ENCODE data around the gene ST6GALNAC5. TPM values are rescaled to one million over a fixed set of nuclear protein-coding genes. Genes with fewer than 3 reads are reported as not detected.
"Not testable (repeated sequence)": the region's sequence is repeated elsewhere in the genome, so short reads cannot be mapped to it uniquely, and the experiment has no call there.

ST6GALNAC5 gene
- total RNA-seq, result 0.96 TPM

DNA sequence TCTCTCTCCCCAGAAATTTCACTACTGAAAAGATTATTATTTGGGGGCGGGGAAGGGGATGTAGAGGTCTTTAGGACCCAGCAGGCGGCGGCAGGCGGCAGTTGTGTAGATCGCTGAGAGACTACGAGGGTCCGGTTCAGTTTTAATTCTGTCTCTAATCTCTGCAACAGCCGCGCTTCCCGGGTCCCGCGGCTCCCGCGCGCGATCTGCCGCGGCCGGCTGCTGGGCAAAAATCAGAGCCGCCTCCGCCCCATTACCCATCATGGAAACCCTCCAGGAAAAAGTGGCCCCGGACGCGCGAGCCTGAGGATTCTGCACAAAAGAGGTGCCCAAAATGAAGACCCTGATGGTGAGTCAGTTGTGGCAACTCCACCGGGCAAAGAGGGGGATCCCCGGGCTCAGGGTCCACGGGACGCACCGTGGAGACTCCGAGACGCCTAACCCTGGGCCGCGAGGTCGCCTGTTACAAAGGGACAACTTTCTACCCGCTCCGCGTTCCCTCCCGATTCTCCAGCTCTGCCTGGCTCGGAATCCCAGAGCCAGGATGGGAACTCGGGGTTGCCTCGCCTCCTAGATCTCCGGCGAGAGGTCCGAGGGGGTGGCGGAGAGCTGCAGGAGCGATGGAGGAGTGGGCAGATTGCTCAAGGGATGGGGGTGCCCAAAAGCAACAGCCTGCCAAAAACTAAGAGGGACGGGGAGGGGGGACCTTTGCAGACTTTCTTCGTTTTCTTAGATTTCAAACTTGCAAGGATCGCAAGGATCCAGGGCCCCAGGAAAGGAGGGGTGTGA is at the start of gene ST6GALNAC5:
TSS of gene ST6GALNAC5 (plus strand) at position 139 of the 789 bp plus-strand sequence.
- ATAC-seq, result no peak

DNA sequence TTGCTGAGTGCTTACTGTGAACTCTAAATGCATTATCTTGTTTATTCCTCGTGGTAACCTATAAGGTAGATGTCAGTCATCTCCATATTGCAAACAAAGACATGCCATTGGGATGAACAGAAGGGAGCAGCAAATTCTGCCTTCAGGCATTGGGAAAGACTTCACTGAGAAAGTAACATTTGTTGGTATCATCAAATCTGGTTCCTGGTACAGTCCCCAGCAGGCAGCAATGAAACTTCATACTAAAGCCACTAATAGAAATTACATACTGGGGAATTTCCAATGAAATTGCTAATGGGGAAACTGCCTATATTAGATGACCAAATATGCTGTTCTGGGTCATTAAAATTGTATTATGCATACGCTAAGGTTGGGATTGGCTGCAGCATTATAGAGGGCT is 47.3 kb upstream of the ST6GALNAC5 start:
- no peak for ATAC-seq

DNA sequence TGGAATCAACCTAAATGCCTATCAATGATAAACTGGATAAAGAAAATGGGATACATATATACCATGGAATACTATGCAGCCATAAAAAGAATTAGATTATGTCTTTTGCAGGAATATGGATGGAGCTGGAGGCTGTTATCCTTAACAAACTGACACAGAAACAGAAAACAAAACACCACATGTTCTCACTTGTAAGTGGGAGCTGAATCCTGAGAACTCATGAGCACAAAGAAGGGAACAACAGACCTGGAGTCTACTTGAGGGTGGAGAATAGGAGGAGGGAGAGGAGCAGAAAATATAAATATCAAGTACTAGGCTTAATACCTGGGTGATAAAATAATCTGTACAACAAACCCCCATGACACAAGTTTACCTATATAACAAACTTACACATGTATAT is 44.3 kb upstream of the ST6GALNAC5 start:
- not testable (repeated sequence) for ATAC-seq

DNA sequence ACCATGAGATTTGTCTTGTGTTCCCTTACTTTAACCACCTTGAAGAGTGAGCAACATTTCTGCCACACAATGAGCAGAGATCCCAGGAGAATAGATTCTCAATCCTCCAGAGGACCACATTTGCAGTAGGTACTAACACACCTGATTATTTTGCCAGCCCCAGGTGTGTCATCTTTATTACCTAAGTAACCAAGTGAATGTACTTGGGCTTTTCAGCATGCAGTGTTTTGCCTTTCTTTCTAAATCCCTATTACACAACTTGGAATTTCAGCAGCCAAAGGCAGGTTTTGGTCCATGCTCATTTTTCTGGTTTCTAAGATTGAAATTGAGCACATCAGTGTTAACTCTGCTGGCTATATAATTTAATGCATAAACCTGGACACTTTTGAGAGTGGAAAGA is 43.2 kb upstream of the ST6GALNAC5 start:
- no peak for ATAC-seq

DNA sequence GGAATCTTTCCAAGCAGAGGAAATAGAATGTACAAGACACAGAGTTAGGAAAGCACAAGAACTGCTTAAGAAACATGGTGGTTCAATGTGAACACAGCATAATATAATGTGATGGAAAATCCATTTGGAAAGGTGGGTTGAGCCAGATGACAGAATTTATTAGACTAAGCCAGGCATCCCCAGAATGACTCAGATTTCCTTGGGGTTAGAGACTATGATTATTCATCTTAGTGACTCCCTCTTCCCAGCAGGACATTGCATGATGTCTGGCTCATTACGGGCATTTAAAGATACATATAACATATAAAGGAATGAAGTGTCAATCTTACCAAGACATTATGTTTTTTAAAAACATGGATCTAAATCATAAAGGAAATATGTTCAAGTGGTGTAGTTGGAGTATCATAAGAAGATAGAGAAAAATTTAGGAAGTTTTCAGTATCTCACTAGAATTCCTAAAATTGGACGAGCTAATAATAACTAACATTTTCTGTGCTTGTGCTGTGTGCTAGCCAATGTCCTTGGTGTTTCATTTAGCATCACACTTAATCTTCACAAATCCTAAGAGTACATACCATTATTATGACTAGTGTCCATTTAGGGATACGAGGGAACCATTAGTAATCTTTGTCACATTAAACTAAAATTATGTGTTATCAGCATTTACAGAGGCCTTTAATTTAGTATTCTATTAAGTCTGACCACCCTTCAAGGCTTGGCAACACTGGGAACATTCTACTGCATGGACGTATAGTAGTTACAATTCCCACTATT is 41.0 kb upstream of the ST6GALNAC5 start:
- ATAC-seq, result no peak

DNA sequence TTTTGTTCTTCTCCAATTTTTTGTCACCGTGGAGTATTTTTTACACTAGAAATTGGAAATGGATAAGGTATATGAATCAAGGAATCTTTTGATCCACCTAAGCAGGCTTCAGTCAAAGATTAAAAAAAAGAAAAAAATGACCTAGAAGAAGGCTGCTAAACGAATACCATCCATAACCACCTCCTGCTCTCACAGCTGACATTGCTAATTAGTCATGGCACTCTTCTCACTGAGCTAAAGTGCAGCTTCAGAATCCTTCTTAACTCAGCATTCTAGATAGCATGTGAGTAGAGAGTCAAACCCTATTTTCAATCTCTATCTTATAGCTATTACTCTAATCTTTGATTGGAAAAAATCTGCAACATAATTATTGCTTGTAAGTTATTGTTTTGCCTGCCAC is 40.2 kb upstream of the ST6GALNAC5 start:
- no peak for ATAC-seq

DNA sequence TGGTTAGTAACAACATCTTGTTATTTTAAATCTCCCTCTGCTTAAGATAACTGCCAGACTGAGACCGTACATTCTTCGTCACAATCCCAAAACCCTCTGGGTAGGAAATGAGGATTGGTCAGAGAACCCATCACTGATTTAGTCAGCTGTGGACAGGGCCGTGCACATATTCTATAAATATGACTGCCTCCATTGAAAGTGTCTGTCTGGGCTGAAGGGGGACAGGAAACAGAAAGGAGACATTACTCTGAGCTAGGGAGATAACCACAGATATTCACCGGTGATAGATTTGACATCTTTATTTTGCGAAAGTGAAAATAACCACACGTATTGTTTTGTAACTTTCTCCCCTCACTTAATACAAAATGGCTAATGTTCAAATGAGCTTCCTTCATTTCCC is 36.9 kb upstream of the ST6GALNAC5 start:
- no peak for ATAC-seq

DNA sequence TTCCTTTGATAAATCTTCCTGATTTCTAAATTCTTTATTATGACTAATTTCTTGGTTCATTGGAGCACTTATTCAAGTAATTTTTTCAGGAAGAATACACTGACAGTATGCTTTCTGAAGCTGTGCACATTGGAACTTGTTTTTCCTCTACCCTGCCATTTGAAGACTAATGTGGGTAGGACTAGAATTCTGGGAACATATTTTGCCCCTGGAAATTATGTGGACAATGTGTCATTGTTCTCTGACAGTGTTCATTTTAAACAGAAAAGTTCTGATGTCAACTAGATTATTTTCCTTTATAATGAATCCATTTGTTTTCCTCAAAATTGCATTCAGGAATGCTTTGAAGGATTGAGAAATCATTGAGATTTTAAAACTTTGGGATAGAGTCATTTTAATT is 34.8 kb upstream of the ST6GALNAC5 start:
- no peak for ATAC-seq

DNA sequence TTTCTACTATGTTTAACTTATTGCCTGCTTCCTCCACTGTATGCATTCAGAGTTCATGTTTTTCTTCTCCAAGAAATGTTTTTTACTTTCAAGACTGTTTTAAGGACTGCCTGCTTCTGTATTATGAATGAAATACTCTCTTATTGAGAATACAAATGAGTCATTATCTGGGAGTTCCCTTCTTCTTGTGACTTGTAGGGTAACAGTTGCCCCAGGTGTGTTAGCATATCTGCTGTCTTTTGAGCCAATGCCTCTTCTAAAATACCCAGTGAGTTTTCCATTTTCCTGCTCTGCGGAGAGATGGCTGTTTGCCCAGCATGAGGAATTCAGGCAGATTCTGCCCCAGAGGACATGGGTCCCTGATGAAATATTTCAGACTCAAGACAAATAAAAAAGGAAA is 34.1 kb upstream of the ST6GALNAC5 start:
- ATAC-seq, result no peak

DNA sequence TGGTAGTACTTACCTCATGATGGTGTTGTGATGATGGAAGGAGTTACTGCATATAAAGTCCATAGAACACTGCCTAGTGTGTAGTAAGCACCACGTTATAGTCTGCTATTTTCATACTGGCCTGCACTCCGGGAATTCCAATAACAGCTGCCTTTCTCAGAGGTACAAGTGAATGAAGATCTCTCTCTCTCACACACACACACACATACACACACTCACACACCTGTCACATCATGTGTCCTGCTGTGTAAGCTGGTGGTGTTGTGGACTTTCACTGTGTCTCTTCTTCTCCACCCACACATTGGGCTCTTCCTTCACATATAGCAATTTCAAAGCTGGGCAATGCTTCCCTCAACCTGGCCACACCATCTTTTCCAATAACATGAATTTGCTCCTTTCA is 33.4 kb upstream of the ST6GALNAC5 start:
- no peak for ATAC-seq

DNA sequence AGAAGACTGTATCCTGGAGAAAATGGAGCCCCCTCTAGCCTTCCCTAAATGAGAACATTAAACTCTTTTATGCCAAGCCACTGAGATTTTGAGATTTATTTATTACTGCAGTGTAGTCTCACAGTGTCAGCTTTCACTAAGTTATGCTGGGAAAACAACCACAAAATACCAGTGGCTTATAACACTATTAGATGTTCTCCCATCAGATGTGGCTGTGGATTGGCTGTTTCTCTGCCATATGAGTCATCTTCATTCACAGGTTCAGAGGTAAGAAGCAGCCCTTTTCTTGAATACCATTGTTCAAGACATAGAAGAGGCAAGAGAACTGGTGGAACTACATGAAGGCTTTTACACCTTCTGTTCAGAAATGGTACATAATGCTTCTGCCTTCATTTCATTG is 32.1 kb upstream of the ST6GALNAC5 start:
- no peak for ATAC-seq

DNA sequence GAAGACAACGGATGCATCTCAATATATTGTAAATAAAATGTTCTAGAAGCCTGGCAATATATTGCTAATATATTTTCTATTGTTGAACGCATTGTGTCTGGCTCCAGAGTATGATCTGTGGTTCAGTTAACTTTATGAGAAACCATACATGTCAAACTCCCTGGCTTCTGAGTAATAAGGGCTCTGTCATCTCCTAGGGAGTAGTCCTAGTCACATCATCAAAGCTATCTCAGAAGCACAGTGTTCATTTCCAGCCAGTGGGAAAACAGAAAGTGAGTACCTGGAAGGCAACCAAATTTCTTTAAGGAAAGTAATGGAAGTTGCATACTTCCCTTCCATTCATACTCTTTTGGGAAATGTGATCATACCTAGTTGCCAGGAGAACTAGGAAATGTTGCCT is 27.0 kb upstream of the ST6GALNAC5 start:
- no peak for ATAC-seq

DNA sequence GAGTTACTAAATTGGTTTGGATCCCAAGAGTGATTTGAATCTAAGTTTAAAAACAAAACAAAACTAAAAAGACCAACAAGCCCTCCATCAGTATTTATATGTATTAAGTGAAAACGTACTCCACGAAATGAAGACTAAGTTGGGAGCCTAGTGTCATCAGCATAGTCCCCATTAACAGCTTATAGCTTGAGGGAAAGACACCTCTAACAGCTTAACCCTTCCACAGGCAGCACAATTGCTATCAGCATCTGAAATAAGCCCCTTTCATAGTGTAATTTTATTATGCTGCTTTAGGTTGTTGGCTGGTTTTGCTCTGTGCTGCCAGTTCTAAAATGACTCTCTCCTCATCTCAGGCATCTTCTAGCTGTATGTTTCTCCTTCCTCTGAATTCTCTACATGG is 25.8 kb upstream of the ST6GALNAC5 start:
- ATAC-seq, result no peak

DNA sequence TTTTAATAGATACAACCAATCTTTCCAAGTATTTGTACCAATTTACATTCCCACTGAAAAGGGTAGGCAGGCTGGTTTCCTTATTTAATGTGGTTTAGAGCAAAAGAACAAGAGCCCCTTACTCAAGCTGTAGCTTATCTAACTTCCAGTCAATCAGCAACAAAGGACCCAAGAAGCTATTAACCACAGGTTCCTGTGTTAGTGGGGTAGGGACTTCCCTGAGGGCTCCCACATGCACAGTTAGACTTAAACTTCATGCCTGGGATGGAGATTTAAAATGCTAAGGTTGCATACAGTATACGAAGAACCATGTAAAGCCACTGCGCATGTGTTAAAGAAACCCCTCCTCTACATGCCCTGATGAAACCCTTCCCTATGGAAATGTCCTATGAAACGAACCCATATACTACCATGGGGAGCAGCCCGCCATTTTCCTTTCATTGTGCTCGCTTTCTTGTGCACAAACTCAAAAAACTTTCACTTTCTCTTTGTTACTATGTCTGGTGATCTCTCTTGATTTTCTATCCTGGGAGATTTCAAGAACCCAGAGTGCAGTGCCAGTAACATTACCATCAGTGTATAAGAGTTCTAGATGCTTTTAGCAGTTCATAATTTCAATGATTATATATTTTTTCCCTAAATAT is 23.3 kb upstream of the ST6GALNAC5 start:
- no peak for ATAC-seq

DNA sequence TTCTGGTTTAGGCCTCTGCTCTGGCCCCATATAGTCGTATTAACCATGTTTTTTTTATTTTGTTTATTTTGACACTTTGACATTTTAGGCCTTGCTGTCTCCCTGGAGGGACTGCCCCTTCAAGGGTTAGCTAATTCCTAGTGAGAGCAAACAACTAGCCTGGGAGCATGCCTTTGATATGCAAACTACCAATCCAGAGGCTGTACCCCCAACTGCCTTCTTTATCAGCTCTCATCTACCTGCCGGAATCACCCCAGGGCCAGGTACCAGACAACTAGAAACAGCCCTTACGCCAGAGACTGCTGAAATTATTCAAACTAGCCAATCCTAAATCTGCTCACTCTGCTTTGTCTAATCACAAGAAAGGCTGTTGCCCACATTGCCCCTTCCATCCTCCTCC is 13.0 kb upstream of the ST6GALNAC5 start:
- ATAC-seq, result no peak

DNA sequence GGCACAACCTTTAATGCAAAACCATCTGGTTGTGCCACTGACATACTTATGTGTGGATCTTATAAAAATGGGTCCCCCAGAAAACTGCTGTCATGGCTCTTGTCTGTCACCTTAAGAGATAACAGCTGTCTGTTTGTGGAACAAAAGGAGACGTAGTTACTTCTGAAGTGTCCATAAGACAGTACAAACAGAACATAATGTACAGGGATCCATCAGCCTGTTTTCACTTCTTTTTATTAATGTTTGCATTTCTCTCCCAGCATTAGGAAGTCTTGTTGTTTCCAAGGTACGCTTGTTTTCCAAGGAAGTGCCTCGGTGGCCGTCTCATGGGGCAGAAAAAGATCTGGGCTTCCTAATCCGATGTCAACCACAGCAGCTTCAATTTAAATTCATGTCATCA is 11.2 kb upstream of the ST6GALNAC5 start:
- no peak for ATAC-seq

DNA sequence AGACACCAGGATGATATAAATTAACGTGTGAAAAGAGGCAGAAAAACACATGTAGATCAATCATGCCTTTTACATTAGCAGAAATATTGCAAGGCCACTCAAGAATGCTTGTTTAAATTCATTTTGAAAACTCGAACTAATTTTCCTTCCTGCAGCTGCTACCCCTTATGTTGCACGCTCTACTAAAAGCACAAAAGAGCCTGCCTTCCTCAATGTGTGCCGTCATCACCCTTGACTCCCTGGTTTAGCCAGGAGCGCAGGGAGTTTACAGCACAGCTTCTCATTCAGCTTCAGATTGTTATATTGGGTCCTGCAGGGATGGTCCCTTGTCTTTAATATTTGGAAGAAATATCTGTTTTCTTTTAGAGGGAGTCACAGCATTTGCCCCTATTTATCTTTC is 10.1 kb upstream of the ST6GALNAC5 start:
- no peak for ATAC-seq

DNA sequence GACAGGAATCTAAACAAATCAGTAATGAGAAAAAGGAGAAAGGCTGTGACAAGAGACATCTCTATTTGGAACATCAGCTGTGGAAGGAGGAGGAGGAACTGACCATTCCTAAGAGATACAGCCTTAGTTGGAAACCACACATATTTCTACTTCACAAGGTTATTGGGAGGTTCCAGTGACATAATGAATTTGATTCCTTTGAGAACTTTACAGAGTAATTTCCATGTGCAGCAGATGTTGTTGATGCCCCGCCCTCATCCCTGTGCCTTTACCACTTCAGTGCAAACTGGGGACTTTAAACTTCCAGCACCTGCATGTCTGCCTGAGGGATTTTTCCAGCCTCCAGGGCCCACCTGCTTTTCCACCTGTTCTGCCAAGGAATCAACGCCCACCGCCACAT is 9.3 kb upstream of the ST6GALNAC5 start:
- ATAC-seq, result no peak

DNA sequence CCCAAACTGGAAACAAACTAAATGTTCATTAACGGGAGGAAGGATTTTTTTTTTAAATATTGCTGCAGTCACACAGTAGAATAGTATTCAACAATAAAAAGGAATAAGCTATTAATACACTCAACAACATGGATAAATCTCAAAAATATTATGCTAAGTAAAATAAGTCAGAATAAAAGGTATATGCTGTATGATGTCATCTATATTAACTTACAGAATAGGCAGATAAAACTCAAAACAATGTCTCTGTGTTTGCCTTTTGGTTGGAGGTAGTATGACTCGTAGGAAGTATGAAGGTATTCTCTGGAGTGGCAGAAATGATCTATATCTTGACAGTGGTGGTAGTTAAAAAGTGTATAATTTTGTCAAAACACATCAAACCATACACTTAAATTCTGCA is 6.1 kb upstream of the ST6GALNAC5 start:
- no peak for ATAC-seq

DNA sequence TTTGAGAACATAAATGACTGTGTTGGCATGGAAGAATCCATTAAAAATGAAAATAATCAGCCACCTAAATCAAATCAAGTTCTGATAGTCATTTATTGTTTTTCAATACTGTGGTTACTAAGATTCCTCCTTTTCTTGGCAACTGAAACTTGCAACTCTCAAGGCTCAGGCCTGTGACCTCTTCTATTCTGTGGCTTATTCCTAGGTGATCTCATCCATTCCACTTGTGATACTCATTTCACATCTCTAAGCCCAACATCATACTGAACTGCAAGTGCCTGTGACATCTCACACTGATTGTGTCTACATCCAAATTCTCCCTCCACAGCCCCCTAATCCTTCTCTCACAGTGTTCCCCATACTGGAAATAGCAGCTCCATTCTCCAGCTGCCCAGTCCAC is 4.8 kb upstream of the ST6GALNAC5 start:
- no peak for ATAC-seq

DNA sequence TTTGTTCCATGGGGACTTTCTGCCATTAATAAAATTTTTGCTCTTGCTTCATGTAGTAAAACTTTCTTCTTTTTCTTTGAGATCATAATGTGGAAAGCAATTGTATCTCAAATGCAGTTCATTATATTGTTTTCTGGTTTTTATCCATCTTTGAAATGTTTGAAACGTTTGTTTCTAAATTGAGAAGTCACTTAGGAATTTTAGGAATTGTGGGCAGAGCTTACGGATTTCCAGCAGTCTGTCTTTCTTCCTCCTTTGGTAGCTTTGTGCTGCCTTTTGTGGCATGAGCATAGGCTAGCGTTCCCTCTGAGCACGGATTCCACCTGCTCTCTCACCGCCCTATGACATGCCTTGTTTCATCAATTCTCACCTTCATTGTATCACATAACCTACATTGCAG is 2.9 kb upstream of the ST6GALNAC5 start:
- no peak for ATAC-seq

DNA sequence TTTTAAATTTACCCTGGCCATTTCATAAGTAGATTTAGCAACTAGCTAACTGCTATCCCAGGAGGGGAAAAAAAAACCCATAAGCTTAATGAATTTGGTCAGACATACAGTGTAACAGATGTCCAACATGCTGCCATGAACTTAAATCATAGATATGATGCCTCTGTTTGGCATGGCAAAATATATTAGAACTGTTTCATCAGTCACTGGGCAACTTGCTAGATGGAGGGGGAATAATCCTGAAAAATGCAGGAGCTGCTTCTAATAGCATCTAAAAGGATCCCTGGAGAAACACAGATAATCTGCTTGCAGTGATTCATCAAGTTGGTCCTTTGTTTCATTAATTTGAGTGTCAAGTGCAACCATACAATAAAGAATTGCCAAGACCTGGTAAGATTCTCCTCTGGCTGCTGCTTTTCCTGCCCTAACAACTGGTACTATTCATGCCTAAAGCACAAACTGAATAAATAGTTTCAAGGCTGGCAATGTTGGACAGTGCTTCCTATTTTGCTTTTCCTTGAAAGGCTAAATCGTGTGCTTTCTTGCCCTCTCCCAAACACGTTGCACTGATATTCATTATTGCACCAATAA is 1.5 kb upstream of the ST6GALNAC5 start:
- ATAC-seq, result no peak

DNA sequence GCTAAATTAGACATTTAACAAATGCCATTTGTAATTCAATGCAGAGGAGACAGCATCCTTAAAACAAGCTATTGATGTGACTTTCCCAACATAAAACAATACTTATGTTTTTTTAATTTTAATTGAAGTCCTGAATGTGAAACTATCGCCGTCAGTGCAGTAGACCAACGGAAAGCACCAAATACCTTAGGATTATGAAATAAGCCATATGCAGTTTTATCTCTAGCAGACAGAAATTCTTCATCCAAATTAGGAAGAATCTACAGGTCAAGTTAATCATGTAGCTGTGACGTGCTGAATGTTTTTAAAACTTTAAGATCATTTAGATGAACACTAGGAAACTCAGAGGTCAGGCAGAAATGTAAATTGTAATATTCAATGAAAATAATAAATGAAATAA is 714 bp upstream of the ST6GALNAC5 start:
- no peak for ATAC-seq
